ENCODE results near the gene SOBP.

DNA sequence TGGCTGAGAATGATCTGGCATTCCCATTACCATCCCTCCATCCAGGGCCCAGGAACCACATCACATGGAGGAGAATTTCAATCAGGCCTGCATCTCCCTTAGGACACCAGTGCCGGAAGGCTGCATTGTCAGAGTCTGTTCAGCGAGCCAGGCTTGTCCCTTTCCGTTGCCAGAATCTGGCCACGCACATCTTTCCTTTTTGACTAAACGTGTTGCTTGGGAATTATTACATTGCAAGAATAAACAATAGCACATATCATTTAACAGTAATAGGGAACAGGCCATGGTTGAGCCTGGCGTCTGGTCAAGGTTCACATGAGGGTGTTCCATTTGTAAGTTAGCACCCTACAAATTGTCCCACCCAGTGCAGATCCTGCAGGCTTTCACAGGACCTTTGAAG is 42.8 kb downstream of the SOBP start:
- TF ChIP-seq, protein P1, sequence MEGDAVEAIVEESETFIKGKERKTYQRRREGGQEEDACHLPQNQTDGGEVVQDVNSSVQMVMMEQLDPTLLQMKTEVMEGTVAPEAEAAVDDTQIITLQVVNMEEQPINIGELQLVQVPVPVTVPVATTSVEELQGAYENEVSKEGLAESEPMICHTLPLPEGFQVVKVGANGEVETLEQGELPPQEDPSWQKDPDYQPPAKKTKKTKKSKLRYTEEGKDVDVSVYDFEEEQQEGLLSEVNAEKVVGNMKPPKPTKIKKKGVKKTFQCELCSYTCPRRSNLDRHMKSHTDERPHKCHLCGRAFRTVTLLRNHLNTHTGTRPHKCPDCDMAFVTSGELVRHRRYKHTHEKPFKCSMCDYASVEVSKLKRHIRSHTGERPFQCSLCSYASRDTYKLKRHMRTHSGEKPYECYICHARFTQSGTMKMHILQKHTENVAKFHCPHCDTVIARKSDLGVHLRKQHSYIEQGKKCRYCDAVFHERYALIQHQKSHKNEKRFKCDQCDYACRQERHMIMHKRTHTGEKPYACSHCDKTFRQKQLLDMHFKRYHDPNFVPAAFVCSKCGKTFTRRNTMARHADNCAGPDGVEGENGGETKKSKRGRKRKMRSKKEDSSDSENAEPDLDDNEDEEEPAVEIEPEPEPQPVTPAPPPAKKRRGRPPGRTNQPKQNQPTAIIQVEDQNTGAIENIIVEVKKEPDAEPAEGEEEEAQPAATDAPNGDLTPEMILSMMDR (IDR thresholded peaks at IDR 0.05; ENCODE audit: low read depth, low read length) = no peak
- no peak for TF ChIP-seq EZH2phosphoT487 (IDR thresholded peaks at IDR 0.05; ENCODE audit: low read depth)
